Epithelial cell of esophagus (primary cell): Measurements from ENCODE around the gene IQCM.

Experiments used
- DNase-seq: peaks from one replicate; pipeline ENCODE4 v3.0.0; 2010; ENCODE audit warnings: low read depth
- H3K4me3 ChIP-seq: 2 replicates; pipeline ENCODE4 v1.5.1; 2011; ENCODE audit warnings: mild to moderate bottlenecking, low read length, control low read depth
- TF ChIP-seq, protein P1 (sequence below): IDR thresholded peaks from 2 replicates; pipeline ENCODE4 v1.5.1; 2011; ENCODE audit warnings: low read depth, mild to moderate bottlenecking, low read length, control low read depth, inconsistent platforms; ENCODE audit not compliant: insufficient read depth; ENCODE audit errors: missing control alignments

IQCM gene

DNA sequence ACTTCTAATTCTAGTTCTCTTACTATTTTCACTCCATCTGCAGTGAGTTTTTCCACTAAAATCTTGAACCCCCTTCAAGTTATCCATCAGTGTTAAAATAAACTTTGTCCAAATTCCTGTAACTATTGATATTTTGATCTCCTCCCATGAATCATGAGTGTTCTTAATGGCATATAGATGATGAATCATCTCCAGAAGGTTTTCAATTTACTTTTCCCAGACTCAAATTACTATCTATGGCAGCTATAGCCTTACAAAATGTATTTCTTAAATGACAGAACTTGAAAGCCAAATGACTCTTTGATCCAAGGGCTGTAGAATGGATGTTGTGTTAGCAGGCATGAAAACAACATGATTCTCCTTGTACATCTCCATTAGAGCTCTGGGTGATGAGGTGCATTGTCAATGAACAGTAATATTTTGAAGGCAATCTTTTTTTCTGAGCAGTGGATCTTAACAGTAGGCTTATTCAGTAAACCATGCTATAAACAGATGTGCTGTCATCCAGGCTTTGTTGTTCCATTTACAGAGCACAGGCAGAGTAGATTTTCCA is 16.1 kb upstream of the IQCM start:
- TF ChIP-seq, protein P1, sequence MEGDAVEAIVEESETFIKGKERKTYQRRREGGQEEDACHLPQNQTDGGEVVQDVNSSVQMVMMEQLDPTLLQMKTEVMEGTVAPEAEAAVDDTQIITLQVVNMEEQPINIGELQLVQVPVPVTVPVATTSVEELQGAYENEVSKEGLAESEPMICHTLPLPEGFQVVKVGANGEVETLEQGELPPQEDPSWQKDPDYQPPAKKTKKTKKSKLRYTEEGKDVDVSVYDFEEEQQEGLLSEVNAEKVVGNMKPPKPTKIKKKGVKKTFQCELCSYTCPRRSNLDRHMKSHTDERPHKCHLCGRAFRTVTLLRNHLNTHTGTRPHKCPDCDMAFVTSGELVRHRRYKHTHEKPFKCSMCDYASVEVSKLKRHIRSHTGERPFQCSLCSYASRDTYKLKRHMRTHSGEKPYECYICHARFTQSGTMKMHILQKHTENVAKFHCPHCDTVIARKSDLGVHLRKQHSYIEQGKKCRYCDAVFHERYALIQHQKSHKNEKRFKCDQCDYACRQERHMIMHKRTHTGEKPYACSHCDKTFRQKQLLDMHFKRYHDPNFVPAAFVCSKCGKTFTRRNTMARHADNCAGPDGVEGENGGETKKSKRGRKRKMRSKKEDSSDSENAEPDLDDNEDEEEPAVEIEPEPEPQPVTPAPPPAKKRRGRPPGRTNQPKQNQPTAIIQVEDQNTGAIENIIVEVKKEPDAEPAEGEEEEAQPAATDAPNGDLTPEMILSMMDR, result no peak
- DNase-seq, result no peak
- H3K4me3 ChIP-seq, result no peak overlapping the region

DNA sequence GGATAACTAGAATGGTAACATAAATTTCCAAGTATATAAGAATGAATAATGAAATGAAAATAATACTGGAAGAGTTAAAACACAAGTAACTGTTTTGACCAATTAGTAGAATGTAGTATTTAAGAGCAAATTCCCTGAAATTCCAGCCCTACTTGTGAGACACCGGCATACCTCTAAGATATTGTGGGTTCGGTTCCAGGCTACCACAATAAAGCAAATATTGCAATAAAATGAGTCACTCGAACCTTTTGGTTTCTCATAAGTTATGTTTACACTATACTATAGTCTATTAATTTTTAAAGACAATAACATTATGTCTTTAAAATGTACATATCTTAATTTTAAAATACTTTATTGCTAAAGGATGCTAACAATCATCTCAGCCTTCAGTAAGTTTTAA is 15.2 kb upstream of the IQCM start:
- DNase-seq, result peak; percentile 6

DNA sequence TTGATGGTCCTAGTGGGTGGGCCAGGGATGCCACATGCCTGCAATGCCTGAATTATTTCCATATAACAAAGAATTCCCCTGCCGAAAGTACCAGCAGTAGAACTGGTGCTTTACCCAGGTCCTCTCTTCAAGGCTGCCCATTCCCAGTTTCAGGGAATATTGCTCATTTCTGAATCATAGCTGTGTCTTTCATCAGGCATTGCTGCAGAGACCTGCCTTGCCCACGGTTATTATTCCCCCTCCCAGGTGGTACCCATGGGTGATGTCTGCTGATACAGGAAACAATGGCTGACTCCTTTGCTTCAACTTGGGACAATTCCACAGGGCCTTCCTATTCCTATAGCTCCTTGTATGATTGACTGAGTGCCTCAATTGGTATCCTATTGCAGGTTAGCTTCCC is 9.7 kb upstream of the IQCM start:
- no peak overlapping the region for H3K4me3 ChIP-seq
- TF ChIP-seq, protein P1, result no peak
- peak; percentile 93 for DNase-seq

More for the DNA sequence above, 15.2 kb upstream of the IQCM start:
- TF ChIP-seq, protein P1, result no peak
- H3K4me3 ChIP-seq, result no peak overlapping the region

DNA sequence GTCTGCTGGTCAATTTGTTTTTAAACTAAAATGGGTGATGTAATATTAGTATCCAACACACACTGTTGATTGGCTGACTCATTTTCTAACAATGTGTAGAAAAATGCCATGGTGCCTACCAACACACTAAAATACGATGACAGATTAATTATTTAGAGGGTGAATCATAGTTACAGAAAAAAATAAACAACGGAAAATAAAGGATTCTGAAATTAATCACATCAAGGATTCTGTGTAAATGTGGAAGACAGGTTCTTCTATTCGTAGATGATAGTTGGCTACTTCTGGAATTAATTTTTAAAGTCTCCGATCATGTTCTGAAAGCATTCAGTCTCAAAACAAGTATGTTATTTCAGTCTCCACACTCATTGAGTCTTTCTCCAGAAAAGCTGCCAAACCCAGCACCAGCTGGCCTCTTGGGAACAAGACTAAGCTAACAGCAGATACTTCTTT is 8.2 kb upstream of the IQCM start:
- no peak overlapping the region for H3K4me3 ChIP-seq
- TF ChIP-seq, protein P1, result no peak
- peak; percentile 86 for DNase-seq

DNA sequence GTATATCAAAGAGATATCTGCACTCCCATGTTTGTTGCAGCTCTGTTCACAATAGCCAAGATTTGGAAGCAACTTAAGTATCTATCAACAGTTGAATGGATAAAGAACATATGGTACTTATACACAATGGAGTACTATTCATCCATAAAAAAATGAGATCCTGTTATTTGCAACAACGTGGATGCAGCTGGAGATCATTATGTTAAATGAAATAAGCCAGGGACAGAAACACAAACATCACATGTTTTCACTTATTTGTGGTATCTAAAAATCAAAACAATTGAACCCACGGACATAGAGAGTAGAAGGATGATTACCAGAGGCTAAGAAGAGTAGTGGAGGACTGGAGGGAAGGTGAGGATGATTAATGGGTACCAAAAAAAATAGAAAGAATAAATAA is 14.2 kb downstream of the IQCM start:
- no peak overlapping the region for H3K4me3 ChIP-seq
- DNase-seq, result no peak
- TF ChIP-seq, protein P1, result no peak

DNA sequence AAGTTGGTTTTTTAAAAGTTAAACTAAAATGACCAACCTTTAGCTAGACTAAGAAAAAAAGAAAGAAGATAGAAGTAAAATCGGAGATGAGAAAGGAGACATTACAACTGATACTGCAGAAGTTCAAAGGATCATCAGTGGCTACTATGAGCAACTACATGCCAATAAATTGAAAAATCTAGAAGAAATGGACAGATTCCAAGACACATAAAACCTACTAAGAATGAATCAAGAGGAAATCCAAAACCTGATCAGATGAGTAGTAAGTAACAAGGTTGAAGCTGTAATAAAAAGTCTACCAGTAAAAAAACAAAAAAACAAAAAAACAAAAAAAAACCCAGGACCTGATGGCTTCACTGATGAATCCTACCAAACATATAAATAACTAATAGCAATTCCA is 16.1 kb downstream of the IQCM start:
- TF ChIP-seq, protein P1, result no peak
- H3K4me3 ChIP-seq, result no peak overlapping the region
- no peak for DNase-seq

DNA sequence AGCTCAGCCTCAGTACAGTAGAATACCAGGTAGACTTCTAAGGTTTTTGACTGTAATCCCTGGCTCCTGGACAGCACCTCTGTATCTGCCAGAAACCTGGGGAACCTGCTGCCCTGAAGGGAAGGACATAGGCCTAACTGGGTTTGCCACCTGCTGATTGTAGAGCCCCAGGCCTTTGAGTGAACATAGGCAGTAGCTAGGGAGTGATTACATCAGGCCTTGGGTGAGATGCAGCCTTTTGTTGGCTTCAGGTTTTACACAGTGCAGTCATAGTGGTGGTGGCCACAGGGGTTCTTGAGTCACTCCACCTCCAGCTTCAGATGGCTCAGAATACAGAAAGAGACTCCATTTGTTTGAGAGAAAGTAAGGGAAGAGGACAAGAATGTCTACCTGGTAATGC is 19.3 kb downstream of the IQCM start:
- DNase-seq, result peak; percentile 75
- H3K4me3 ChIP-seq, result no peak overlapping the region
- TF ChIP-seq, protein P1, result no peak
